KMS-11 (cell line): ENCODE results near the gene NABP2.

Source experiments
- H2AFZ ChIP-seq: fragments of 200-600 bp; sonication (generic); 2 replicates; pipeline ENCODE4 v1.6.1; 2016; ENCODE audit warnings: antibody characterized with exemption, mixed run types, low read depth
- H3K27ac ChIP-seq: fragments of 200-600 bp; sonication (generic); 2 replicates; pipeline ENCODE4 v1.6.1; 2016; ENCODE audit warnings: mild to moderate bottlenecking, mixed run types
- H3K27me3 ChIP-seq: fragments of 200-600 bp; sonication (generic); 2 replicates; pipeline ENCODE4 v1.6.1; 2017; ENCODE audit warnings: mild to moderate bottlenecking, low read depth, mixed run types, moderate library complexity; ENCODE audit not compliant: insufficient read depth
- H3K36me3 ChIP-seq: fragments of 200-600 bp; sonication (generic); 2 replicates; pipeline ENCODE4 v1.6.1; 2017; ENCODE audit warnings: mild to moderate bottlenecking, mixed run types; ENCODE audit not compliant: insufficient read depth
- H3K4me1 ChIP-seq: fragments of 200-600 bp; sonication (generic); 2 replicates; pipeline ENCODE4 v1.6.1; 2016; ENCODE audit warnings: mild to moderate bottlenecking, low read depth, mixed run types; ENCODE audit not compliant: poor library complexity, severe bottlenecking
- H3K4me2 ChIP-seq: fragments of 200-600 bp; sonication (generic); 2 replicates; pipeline ENCODE4 v1.7.0; 2016; ENCODE audit warnings: mild to moderate bottlenecking, mixed run types
- H3K4me3 ChIP-seq: fragments of 200-600 bp; sonication (generic); IDR thresholded peaks from 2 replicates; pipeline ENCODE4 v1.6.1; 2017; ENCODE audit warnings: low read depth, low read length, mixed read lengths; ENCODE audit not compliant: insufficient read depth
- H3K79me2 ChIP-seq: fragments of 200-600 bp; sonication (generic); 2 replicates; pipeline ENCODE4 v1.6.1; 2016; ENCODE audit warnings: low read depth, mixed run types; ENCODE audit not compliant: insufficient read depth
- H3K9ac ChIP-seq: fragments of 200-600 bp; sonication (generic); 2 replicates; pipeline ENCODE4 v1.6.1; 2016; ENCODE audit warnings: mild to moderate bottlenecking, mixed run types
- H4K20me1 ChIP-seq: fragments of 200-600 bp; sonication (generic); 2 replicates; pipeline ENCODE4 v1.6.1; 2016; ENCODE audit warnings: mild to moderate bottlenecking, mixed run types; ENCODE audit not compliant: insufficient read depth
- CTCF ChIP-seq: fragments of 200-600 bp; sonication (generic); conservative IDR thresholded peaks from 2 replicates; pipeline ENCODE4 v1.6.1; 2017; ENCODE audit warnings: low read depth, mild to moderate bottlenecking, antibody characterized with exemption, low read length, moderate library complexity, mixed read lengths

The NABP2 gene

DNA sequence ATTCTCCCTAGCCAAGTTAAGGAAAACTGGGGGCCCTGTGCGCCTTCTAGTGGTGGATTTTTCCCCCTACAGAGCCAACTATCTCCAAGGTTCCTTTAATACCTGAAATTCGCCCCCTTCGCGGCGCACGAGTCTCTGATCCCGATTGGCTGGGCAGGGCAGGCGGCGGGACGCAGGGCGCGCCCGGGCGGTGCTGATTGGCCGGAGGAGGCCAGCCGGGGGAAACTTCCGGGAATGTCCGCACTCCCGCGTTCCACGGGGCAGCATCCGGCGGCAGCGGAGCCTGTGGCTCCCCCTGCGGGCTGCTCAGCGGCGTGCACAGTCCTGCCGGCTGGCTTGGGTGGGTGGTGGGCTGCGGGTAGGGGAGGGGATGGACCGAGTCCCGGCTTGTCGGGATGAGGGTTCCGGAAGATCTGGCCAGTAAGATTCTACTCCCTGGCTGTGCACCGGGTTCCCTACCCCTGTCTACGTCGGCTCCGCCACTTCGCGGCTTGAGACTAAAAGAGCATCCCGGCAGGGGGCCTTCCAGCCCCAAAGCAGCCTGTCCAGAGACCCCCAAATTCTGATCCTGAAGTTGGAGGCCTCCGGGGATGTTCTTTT lies at the start of gene NABP2:
NABP2 (plus strand) TSS at position 241 of the 600 bp plus-strand sequence. CDS start 515 bp downstream, outside the sequence.
- H3K27me3 ChIP-seq, result no peaks in the 10 kb centered on the region
- no peaks in the 10 kb centered on the region for H4K20me1 ChIP-seq
- H2AFZ ChIP-seq, result peak within 1 kb of the TSS; percentile 93
- no peaks in the 10 kb centered on the region for H3K36me3 ChIP-seq
- H3K27ac ChIP-seq, result peak within 1 kb of the TSS; percentile 5; the same call in 1 of the 2 replicates
- peak within 1 kb of the TSS; percentile 75 for H3K4me2 ChIP-seq
- peaks cover 30% of the 10 kb centered on the region for H3K4me1 ChIP-seq
- peaks cover 9% of the 10 kb centered on the region; the same call in 1 of the 2 replicates for H3K79me2 ChIP-seq
- peak within 1 kb of the TSS; percentile 91 for H3K4me3 ChIP-seq
- peak within 1 kb of the TSS; percentile 47 for H3K9ac ChIP-seq
- peak; percentile 98 for TF ChIP-seq CTCF

- Histone ChIP-seq H3K9ac (no peak overlapping the region), H3K36me3 (peaks cover 50% of the 10 kb centered on the region; the same call in 1 of the 2 replicates), H3K4me2 (no peak overlapping the region), H3K79me2 (no peaks in the 10 kb centered on the region), H3K27ac (no peak overlapping the region), H3K4me3 (no peak overlapping the region), H3K4me1 (peaks cover under 1% of the 10 kb centered on the region), H3K27me3 (no peaks in the 10 kb centered on the region), H4K20me1 (no peaks in the 10 kb centered on the region), H2AFZ (no peak overlapping the region)
- TF ChIP-seq CTCF, result no peak
These were observed 45.8 kb upstream of the NABP2 start for GRCh38 chr12:56178347-56178746.

DNA sequence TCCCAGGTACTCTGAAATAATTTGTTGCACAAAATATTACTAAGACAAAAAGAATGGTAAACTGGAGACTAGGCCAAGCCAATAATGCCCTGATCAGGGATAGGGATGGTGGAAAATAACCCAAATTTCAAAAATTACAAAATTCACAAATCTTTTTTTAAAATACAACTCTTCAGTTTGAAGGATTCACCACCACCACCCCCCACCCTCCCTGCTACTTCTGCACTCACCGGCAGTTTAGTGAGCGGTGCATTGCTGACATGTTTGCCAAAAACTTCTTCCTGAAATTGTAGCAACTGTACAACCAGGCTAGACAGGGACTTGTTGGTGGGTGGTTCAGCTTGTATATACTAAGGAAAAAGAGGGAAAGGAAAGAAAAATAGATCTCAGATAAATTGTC lies 37.2 kb upstream of the NABP2 start:
- no peak overlapping the region for H2AFZ ChIP-seq
- H3K4me1 ChIP-seq, result peaks cover 40% of the 10 kb centered on the region
- H3K9ac ChIP-seq, result no peak overlapping the region; the same call in 1 of the 2 replicates
- no peak for TF ChIP-seq CTCF
- no peaks in the 10 kb centered on the region for H3K27me3 ChIP-seq
- no peaks in the 10 kb centered on the region for H4K20me1 ChIP-seq
- H3K36me3 ChIP-seq, result peaks cover 24% of the 10 kb centered on the region; the same call in 1 of the 2 replicates
- peak overlapping the region; percentile 79 for H3K4me2 ChIP-seq
- peaks cover 34% of the 10 kb centered on the region for H3K79me2 ChIP-seq
- no peak overlapping the region for H3K27ac ChIP-seq
- H3K4me3 ChIP-seq, result no peak overlapping the region

- Histone ChIP-seq H3K79me2 (peaks cover 34% of the 10 kb centered on the region), H2AFZ (peak overlapping the region; percentile 41; the same call in 1 of the 2 replicates), H3K27ac (peak overlapping the region; percentile 12; the same call in 1 of the 2 replicates), H3K4me1 (peaks cover 48% of the 10 kb centered on the region), H3K36me3 (peaks cover 12% of the 10 kb centered on the region; the same call in 1 of the 2 replicates), H3K4me3 (peak overlapping the region; percentile 86), H4K20me1 (no peaks in the 10 kb centered on the region), H3K9ac (peak overlapping the region; percentile 51), H3K27me3 (no peaks in the 10 kb centered on the region), H3K4me2 (peak overlapping the region; percentile 79)
- no peak for TF ChIP-seq CTCF
These were observed 35.9 kb upstream of the NABP2 start for GRCh38 chr12:56188131-56188777.
